Natural killer cell (primary cell): ENCODE data around the gene RAPGEF4. TPM values are rescaled to one million over a fixed set of nuclear protein-coding genes. Genes with fewer than 3 reads are reported as not detected.

Experiments used
- ATAC-seq, 3 donors: fragments of 150-1000 bp in 2 of 3; fragments of 200-7000 bp in 1 of 3; cut with Tn5 transposase; 1 replicate in 1 of 3; 2 replicates in 2 of 3; pipeline ENCODE4 v1.10.0; 2021; ENCODE audit warnings: mild to moderate bottlenecking in 2 of 3, moderate library complexity in 2 of 3
- DNase-seq, 2 donors: peaks; one replicate each; pipeline versions ENCODE4 v3.0.0 to v3.0.0-alpha.2; 2013 to 2021; ENCODE audit warnings: mixed read lengths in 1 of 2
- H3K27ac ChIP-seq: one replicate; pipeline ENCODE4 v1.5.1; 2013; ENCODE audit warnings: mild to moderate bottlenecking, low read length
- H3K27me3 ChIP-seq: one replicate; pipeline ENCODE4 v1.6.1; 2013; ENCODE audit warnings: low read length; ENCODE audit not compliant: control insufficient read depth, insufficient read depth
- H3K36me3 ChIP-seq: one replicate; pipeline ENCODE4 v1.6.1; 2013; ENCODE audit warnings: low read length; ENCODE audit not compliant: control insufficient read depth, insufficient read depth
- H3K4me1 ChIP-seq: one replicate; pipeline ENCODE4 v1.6.1; 2013; ENCODE audit warnings: low read length; ENCODE audit not compliant: control insufficient read depth, insufficient read depth
- H3K4me3 ChIP-seq: one replicate; pipeline ENCODE4 v1.5.1; 2013; ENCODE audit warnings: low read length
- H3K9me3 ChIP-seq: one replicate; pipeline ENCODE4 v1.6.1; 2013; ENCODE audit warnings: low read length; ENCODE audit not compliant: control insufficient read depth, insufficient read depth
- H3K27ac Mint-ChIP-seq, 2 donors: one replicate each; pipeline ENCODE4 v1.8.0; 2022; ENCODE audit warnings: mild to moderate bottlenecking in 2 of 2, mixed read lengths in 2 of 2, moderate library complexity in 1 of 2
- H3K27me3 Mint-ChIP-seq, 2 donors: one replicate each; pipeline ENCODE4 v1.8.0; 2022; ENCODE audit warnings: low read depth in 2 of 2, mixed read lengths in 2 of 2
- H3K36me3 Mint-ChIP-seq: one replicate; pipeline ENCODE4 v1.8.0; 2022; ENCODE audit warnings: mixed read lengths
- H3K4me1 Mint-ChIP-seq, 2 donors: one replicate each; pipeline ENCODE4 v1.8.0; 2022; ENCODE audit warnings: mixed read lengths in 2 of 2
- H3K4me3 Mint-ChIP-seq: one replicate; pipeline ENCODE4 v1.8.0; 2022; ENCODE audit warnings: mild to moderate bottlenecking, moderate library complexity, mixed read lengths
- H3K9me3 Mint-ChIP-seq, 2 donors: one replicate each; pipeline ENCODE4 v1.8.0; 2022; ENCODE audit warnings: mixed read lengths in 2 of 2
- CTCF ChIP-seq: fragments of 200-600 bp; IDR thresholded peaks from one replicate; pipeline ENCODE4 v1.8.0; 2022; ENCODE audit warnings: antibody characterized with exemption
- WGBS: methylation state at CpG from one replicate; pipeline ENCODE4 v1.1.7; 2013; ENCODE audit warnings: missing lambda C conversion rate; ENCODE audit not compliant: insufficient coverage; 5-methylcytosine and 5-hydroxymethylcytosine counted together
- intact Hi-C: fragments of 100-400 bp; cut with micrococcal nuclease; formaldehyde crosslinking; loops from one replicate; pipeline ENCODE4 v1.14.2; 2022
- total RNA-seq, 4 donors: library from RNA; stranded (reverse); fragments of 120-200 nt in 1 of 4; gene quantifications; one replicate each; pipeline versions ENCODE4 v1.2.3 to v1.2.4, GENCODE V29; 2013 to 2022

The RAPGEF4 gene
- under 1 TPM in 1 of 3 donors, not detected in 2; 0.50 TPM for total RNA-seq
- 0.27 TPM for total RNA-seq (2013)

GRCh38 chr2:172735582-172736423, at the start of gene RAPGEF4:
TSS of gene RAPGEF4 (plus strand) at chr2:172735845. CDS start at chr2:172735984, 139 bp downstream.
- under 1% methylated on average over 90 of the region's 95 CpGs for WGBS
- Mint-ChIP-seq H3K36me3 (no peaks in the 10 kb centered on the region), H3K27ac (no peak within 1 kb of the TSS), H3K9me3 (no peaks in the 10 kb centered on the region), H3K4me1 (no peaks in the 10 kb centered on the region), H3K4me3 (peak within 1 kb of the TSS; percentile 60), H3K27me3 (peaks cover 36 to 56% of the 10 kb centered on the region in 2 donors)
- intact Hi-C loops: no loop called here
- no peak for TF ChIP-seq CTCF
- Histone ChIP-seq H3K4me3 (no peak within 1 kb of the TSS), H3K27me3 (peaks cover 17% of the 10 kb centered on the region), H3K36me3 (no peaks in the 10 kb centered on the region), H3K9me3 (no peaks in the 10 kb centered on the region), H3K27ac (no peak within 1 kb of the TSS), H3K4me1 (no peaks in the 10 kb centered on the region)
- no peak for ATAC-seq
- no peak for DNase-seq

GRCh38 chr2:172693037-172693436, 42.6 kb upstream of the RAPGEF4 start:
- DNase-seq: no peak
- no peak for TF ChIP-seq CTCF
- H3K36me3 ChIP-seq: no peaks in the 10 kb centered on the region
- Mint-ChIP-seq H3K4me3 (no peak overlapping the region), H3K4me1 (peaks cover 0 to 6% of the 10 kb centered on the region in 2 donors), H3K36me3 (peaks cover 7% of the 10 kb centered on the region), H3K27ac (no peak overlapping the region), H3K27me3 (peaks cover 3 to 22% of the 10 kb centered on the region in 2 donors), H3K9me3 (peaks cover 0 to 4% of the 10 kb centered on the region in 2 donors)
- H3K4me1 ChIP-seq: no peaks in the 10 kb centered on the region
- no peak overlapping the region for H3K27ac ChIP-seq
- H3K9me3 ChIP-seq: no peaks in the 10 kb centered on the region
- intact Hi-C loops: no loop called here
- WGBS: 6% methylated on average over 3 of the region's 3 CpGs
- peaks cover 3% of the 10 kb centered on the region for H3K27me3 ChIP-seq
- no peak overlapping the region for H3K4me3 ChIP-seq
- peak in 1 of 3 donors; percentile 41 for ATAC-seq

- Histone ChIP-seq H3K4me3 (no peak overlapping the region), H3K9me3 (no peaks in the 10 kb centered on the region), H3K36me3 (no peaks in the 10 kb centered on the region), H3K27me3 (peaks cover 3% of the 10 kb centered on the region), H3K4me1 (no peaks in the 10 kb centered on the region), H3K27ac (no peak overlapping the region)
- no peak overlapping the region for H3K27ac Mint-ChIP-seq
- peaks cover 3 to 15% of the 10 kb centered on the region in 2 donors for H3K27me3 Mint-ChIP-seq
- WGBS: 54% methylated on average over 7 of the region's 8 CpGs
- no peak for ATAC-seq
- peaks cover 0 to 6% of the 10 kb centered on the region in 2 donors for H3K4me1 Mint-ChIP-seq
- TF ChIP-seq CTCF: no peak
- intact Hi-C loops: no loop called here
- H3K4me3 Mint-ChIP-seq: no peak overlapping the region
- DNase-seq: peak in 1 of 2 donors; percentile 18
- H3K9me3 Mint-ChIP-seq: no peaks in the 10 kb centered on the region
- peaks cover under 1% of the 10 kb centered on the region for H3K36me3 Mint-ChIP-seq
Observed at GRCh38 chr2:172693529-172694455, 41.9 kb upstream of the RAPGEF4 start.
